Hindlimb muscle (tissue), 1 donor: Measurements from ENCODE around the gene MCHR1. TPM values are rescaled to one million over a fixed set of nuclear protein-coding genes. Genes with fewer than 3 reads are reported as not detected.
"Not testable (repeated sequence)": the region's sequence is repeated elsewhere in the genome, so short reads cannot be mapped to it uniquely, and the experiment has no call there.

Experiments used
- DNase-seq: peaks from one replicate; pipeline ENCODE4 v3.0.0-alpha.2; 2013
- polyA plus RNA-seq: library from polyadenylated mRNA; unstranded; fragments of 120-200 nt; gene quantifications from one replicate; pipeline ENCODE4 v1.2.1, GENCODE V29; 2013; ENCODE audit not compliant: insufficient read length

MCHR1 gene
- polyA plus RNA-seq, 1 donor = 0.21 TPM

DNA sequence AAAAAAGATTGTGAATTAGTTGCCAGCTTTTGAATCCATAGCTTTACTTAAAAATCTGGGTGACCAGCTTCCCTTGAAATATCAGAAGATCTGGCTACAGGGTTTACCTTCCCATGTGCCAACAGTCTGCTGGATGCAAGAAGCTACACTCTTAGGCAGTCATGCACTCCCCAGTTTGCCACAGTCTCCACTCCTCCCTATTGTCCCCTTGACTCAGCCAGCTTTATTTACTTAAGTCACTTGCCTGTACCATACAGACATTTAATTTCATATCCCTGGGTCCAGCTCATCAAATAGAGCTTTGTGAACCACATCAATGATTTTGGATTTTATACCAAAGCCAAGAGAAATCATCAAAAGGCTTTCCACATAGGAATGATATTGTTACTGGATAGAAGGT lies 12.2 kb downstream of the MCHR1 start:
- DNase-seq = no peak

DNA sequence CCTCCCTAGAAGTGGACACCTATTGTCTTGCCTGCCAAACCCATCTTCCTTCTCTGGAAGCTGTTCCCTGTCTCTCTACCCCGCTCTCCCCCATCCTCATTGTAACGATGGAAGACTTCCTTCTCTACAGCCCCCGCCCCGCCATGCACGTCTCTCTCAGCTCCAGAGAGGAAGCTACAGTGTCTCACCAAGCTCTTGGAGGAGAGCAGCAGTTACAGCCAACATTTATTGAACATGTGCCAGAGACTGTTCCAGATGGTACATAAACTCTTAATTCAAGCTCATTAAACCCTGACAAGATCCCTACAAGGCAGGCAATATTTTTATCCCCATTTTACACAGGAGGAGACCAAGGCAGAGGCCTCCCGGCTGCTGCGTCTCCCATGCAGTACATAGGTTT lies 15.1 kb downstream of the MCHR1 start:
- no peak for DNase-seq

GRCh38 chr22:40701274-40701673 lies 22.0 kb downstream of the MCHR1 start:
- no peak for DNase-seq

- DNase-seq = no peak
Measured at GRCh38 chr22:40703174-40703573, 23.9 kb downstream of the MCHR1 start.

GRCh38 chr22:40703736-40704135 lies 24.5 kb downstream of the MCHR1 start:
- no peak for DNase-seq

DNA sequence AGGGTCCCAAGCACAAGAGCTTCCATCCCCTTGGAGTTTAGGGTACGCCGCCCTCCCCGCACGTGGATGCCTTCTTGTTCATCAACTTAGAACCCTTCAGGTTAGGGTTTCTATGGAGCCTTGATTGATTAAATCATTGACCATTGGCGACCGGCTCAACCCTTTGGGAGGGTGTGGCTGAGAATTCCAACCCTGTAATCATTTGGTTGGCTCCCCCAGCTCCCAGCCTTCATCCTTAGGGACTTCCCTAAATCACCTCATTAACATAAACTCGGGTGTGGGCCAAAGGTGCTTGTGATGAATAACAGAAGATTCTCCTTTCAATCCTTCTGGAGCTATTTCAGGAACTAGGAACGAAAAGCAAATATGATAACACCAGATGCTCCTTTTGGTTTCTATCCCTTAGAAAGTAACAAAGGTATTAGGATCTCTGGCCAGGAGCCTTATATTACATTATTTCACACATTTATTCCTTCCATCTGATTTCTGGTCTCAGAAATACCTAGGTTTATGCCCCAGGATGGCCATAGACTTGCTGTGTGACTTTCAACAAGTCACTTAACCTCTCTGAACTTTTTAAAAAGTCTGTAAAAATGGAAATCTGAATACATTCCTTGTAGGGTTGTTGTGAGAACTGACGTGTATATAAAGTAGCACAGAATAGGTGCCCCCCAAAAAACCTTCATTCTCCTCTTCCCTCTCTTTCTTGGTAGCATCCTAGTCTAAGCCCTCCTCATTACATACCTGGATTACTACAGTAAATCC lies 26.8 kb downstream of the MCHR1 start:
- no peak for DNase-seq

DNA sequence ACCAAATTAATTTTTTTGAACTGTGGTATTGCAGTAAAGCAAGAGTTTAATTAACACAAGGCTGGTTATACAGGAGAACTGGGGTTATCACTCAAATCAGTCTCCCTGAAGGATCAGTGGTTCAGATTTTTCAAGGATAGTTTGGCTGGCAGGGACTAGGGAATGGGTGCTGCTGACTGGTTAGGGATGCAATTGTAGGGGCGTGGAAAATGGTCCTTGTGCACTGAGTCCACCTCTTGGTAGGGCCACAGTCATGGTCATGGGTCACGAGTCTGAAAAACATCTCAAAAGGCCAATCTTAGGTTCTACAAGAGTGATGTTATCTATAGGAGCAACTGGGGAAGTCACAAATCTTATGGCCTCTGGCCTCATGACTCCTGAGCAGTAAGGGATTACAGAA lies 27.9 kb downstream of the MCHR1 start:
- no peak for DNase-seq

DNA sequence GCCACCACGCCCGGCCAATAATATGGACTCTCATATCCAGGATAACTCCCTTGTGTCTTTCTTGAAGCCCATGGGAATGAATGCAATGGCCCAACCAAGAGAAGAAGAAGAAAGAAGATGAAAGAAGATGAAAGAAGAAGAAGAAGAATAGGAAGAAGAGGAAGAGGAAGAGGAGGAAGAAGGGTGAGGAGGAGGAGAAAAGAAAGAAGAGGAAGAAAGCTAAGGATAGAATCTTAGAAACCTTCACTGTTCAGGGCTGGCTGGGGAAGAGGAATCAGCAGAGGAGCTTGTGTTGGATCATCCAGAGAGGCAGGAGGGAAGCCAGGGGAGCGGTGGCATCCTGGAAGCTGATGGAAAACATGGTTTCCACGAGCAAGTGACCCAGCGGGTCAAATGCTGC lies 28.9 kb downstream of the MCHR1 start:
- no peak for DNase-seq

GRCh38 chr22:40709752-40710413 lies 30.6 kb downstream of the MCHR1 start:
- peak; percentile 68 for DNase-seq

DNA sequence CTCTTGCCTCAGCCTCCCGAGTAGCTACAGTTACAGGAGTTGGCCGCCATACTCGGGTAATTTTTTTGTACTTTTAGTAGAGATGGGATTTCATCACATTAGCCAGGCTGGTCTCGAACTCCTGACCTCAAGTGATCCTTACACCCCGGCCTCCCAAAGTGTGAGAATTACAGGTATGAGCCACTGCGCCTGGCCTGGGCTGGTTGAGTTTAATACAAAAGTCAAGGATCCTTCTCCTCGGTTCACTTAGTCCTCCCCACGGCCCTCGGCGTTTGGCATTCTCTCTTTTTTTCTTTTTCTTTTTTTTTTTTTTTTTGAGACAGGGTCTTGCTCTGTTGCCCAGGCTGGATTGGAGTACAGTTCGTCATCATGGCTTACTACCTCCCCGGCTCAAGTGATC lies 33.0 kb downstream of the MCHR1 start:
- no peak for DNase-seq

- DNase-seq = peak; percentile 54
Measured at GRCh38 chr22:40714499-40715337, 35.4 kb downstream of the MCHR1 start.

GRCh38 chr22:40716116-40716515 lies 36.8 kb downstream of the MCHR1 start:
- DNase-seq = no peak

DNA sequence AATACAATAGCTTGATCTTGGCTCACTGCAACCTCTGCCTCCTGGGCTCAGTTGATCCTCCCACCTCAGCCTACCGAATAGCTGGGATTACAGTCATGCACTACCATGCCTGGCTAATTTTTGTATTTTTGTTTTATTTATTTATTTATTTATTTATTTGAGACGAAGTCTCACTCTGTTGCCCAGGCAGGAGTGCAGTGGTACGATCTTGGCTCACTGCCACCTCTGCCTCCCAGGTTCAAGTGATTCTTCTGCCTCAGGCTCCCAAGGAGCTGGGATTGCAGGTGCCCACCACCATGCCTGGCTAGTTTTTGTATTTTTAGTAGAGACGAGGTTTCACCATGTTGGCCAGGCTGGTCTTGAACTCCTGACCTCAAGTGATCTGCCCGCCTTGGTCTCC lies 38.4 kb downstream of the MCHR1 start:
- not testable (repeated sequence) for DNase-seq

GRCh38 chr22:40718250-40719204 lies 39.2 kb downstream of the MCHR1 start:
- no peak for DNase-seq

GRCh38 chr22:40719599-40719998 lies 40.3 kb downstream of the MCHR1 start:
- no peak for DNase-seq

DNA sequence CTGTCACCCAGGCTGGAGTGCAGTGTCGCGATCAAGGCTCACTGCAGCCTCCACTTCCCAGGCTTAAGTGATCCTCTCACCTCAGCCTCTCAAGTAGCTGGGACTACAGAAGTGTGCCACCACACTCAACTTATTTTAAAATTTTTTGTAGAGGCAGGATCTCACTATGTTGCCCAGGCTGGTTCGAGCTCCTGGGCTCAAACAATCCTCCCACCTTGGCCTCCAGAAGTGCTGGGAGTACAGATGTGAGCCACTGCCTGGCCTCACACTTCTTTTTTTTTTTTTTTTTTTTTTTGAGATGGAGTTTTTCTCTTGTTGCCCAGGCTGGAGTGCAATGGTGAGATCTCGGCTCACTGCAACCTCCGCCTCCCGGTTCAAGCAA lies 40.9 kb downstream of the MCHR1 start:
- not testable (repeated sequence) for DNase-seq

DNA sequence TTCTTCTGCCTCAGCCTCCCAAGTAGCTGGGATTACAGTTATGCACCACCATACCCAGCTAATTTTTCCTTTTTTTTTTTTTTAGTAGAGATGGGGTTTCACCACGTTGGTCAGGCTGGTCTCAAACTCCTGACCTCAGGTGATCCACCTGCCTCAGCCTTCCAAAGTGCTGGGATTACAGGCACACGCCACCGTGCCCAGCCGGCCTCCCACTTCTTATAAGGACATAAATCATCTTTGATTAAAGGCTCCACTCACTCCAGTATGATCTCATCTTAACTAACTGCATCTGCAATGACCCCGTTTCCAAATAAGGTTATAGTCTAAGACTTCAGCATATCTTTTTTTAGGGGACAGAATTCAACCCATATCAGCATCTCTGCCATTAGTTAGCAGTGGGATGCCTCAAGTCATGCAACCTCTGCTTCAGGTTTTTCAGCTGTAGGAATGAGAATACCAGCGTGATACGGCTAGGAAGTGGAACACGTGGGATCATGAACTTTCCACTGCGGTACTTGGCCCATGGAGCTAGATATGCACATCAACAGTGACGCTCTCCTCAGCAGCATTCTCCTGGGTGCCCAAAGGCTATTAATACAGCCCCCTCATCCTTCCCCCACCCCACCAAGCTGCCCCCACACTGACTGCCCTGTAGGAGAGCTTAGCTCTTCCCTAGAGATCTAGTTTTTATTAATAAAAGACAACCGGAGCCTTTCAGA lies 41.4 kb downstream of the MCHR1 start:
- no peak for DNase-seq

DNA sequence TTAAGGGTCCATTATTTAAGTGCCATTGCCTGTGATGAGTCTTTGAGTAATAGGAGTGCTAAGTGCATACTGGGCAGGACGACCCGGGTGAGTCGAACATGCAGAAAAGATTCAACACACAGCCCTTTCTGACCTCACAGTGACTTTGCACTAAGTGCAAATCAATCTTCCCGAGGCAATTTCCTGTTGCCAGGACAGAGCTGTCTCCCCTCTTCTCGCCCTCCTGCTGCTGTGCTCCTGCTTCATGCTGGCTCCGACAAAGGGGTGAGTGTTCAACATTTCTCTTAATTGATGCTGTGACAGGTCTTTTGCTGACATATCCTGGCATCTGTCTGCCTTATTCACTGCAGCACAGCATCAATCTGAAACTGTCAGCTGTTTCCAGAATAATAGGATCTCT lies 42.0 kb downstream of the MCHR1 start:
- no peak for DNase-seq

- no peak for DNase-seq
Measured at GRCh38 chr22:40723396-40723933, 44.2 kb downstream of the MCHR1 start.

GRCh38 chr22:40726514-40726913 lies 47.2 kb downstream of the MCHR1 start:
- DNase-seq = no peak
